HG03045 (cell line): ENCODE measurements around the gene VANGL1.
"Not testable (repeated sequence)": the region's sequence is repeated elsewhere in the genome, so short reads cannot be mapped to it uniquely, and the experiment has no call there.

Experiments
- ATAC-seq: cut with Tn5 transposase; IDR thresholded peaks from one replicate; pipeline ENCODE4 v1.9.1; 2021; ENCODE audit warnings: mild to moderate bottlenecking, moderate library complexity; ENCODE audit not compliant: unreplicated experiment

The VANGL1 gene

DNA sequence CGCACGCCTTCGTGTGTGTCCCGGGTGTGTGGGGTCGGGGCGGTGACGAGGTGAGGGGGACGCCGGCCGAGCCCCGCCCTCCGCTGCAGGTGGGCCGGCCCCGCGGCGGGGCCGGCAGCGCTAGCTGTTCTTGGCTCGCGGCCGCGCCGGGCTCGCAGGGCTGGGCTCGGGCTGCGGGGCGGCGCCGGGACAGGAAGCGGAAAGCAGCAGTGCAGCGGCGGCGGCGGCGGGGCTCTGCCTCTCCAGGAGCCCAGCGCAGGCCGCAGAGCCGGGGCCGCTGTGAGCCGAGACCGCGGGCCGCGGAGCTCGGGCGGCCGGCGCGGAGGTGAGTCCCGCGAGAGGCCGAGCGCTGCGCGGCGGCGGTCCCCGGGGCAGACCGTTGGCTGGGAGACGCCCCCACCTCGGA, at the start of gene VANGL1:
Gene VANGL1, plus strand, starts transcription at position 209 of the 406 bp plus-strand sequence. CDS start 9,444 bp downstream, outside the sequence.
- peak; percentile 64 for ATAC-seq

DNA sequence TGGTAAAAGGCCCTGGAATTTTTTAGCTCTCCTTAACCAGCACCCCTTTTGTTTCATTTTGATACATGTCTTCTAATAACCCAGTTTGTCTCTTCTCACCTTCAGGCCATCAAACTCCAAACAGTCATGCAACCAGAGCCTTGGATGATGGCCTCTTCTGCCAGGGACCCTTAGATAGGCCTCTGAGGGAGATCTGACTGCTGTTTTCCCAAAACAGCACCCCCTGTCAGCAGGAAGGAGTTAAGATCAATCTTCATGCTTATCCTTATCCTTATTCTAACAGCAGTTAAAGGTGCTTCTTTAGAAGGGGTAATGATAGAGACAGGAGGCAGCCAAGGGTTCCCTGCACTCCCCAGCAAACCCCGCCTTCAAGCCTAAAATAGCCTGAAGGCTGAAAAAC, 49.5 kb upstream of the VANGL1 start:
- no peak for ATAC-seq

DNA sequence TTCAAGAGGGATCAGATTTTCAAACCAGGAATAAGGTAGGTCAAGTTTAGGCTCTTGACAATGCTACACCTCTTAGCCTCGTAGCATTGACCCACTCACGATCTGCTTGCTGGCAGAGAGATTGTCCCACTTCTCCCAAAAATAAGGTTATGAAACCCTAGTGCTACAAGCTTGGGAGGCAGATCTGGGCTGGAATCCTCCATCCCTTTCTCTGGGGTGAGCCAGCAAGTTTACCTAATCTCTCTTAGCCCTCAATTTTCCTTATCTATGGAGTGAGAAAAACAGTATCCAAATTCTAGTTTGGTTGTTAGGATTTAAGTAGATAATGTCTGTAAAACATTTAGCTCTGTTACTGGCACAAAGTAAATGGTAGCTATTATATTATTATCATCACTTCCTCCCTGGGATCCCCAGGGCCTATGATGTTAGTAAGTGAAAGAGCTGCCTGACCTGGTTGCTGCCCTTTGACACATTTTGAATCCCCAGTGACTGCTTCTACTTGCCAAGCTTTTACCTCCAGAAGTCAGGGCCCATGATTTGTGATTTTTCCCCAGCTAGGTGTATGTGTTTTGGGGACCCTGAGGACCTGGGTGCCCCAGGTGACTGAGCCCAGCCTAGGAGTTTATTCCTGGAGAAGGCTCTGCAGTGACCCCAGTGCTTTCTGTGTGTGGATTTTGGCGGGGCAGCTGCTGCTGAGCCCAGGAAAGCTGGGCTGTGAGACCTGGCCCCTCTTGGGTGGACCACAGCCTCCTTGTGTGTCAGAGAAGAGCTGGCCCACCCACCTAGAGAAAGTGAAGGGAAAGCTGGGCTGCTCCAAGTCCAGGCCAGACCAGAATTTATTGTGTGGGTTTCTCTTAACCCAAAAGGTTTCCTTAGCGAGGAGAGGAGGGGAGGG, 48.2 kb upstream of the VANGL1 start:
- no peak for ATAC-seq

DNA sequence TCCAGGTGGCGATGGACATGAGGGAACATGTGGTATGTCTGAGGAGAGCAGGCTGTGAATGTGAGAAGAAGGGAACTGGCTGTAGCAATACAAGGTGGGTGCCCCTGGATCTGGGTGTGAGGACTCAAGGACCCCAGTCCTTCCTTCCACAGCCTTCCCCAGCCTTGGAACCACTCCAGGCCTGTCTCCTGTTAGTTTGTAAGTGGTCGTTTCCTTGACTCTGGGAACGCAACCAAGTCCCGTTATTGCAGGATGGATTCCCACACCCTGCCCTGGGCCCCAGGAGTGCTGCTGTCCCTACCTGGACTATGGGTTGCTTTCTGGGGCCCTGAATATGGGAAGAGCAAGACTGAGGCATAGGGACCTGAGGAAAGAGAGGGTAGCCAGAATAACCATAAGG, 47.2 kb upstream of the VANGL1 start:
- no peak for ATAC-seq

DNA sequence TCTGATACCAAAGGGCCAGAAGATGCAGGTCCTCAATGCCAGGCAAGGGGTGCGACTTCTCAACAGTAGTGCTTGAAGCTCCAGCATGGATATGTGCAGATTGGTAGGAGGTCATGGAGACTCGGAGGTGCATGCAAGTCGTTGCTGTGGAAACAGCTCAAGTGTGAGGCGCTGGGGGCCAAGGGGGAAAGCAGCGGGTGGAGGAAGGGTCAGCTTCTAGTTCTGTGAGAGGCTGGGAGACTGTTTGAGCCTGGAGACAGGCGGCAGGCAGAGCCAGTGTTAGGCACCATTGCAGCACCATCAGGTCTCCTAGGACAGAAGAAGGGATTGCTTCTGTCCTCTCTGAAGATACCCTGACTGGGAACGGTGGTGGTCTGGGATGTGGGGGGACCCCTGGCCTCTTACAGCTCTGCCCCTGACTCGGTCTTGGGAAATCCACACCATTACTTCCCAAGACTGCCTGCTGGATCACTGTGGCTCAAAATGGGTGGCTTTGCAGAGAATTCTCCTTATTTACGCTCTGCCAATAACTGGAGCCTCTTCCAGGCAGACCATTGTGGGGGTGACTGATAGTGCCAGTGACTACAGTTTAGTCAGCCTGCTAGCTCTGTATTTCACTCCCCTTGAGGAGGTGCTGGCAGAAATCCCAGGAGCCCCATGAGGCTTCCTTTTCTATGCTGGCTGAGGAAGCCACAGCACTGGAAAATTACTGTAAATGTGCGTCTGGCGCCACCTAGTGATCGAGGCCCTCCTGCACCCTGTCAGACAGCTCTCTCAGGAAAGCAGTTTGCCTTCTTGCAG, 46.3 kb upstream of the VANGL1 start:
- no peak for ATAC-seq

DNA sequence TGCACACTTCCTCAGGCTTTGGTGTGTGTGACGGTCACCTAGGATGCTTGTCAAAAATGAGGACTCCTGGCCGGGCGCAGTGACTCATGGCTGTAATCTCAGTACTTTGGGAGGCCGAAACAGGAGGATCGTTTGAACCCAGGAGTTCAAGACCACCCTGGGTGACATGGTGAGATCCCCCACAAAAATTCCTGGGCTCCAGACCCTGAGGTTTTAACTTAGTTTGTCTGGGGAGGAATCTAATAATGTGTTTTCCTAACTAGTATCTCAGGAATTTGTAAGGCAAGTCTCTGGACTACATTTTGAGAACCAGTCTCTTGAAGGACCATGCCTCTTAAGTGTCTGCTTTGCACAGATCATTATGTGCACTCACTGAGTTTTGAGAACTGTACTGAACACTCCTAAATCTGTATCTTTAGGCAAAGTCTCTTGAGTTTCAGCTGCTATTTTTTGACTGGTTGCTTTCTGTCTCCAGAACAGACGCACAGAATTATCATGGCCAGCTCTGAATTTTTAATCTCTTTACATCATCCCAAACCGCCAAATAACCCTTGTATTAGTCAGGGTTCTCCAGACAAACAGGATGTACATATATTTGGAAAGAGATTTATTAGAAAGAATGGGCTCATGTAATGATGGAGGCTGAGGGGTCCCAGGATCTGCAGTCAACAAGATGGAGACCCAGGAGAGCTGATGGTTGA, 45.5 kb upstream of the VANGL1 start:
- no peak for ATAC-seq

DNA sequence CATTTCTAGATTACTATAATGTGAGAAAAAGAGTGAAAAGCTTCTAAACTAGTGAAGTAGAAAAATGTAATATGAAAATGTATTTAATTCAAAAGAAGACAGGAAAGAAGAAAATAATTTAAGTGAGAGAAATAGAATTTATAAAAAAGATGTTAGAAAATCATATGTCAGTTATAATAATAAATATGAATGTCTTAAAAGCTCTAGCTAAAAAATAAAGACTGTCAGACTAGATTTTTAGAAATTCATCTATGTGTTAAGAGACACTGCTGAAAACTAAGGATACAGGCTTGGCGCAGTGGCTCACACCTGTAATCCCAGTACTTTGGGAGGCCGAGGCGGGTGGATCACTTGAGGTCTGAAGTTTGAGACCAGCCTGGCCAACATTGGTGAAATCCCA, 37.3 kb upstream of the VANGL1 start:
- no peak for ATAC-seq

DNA sequence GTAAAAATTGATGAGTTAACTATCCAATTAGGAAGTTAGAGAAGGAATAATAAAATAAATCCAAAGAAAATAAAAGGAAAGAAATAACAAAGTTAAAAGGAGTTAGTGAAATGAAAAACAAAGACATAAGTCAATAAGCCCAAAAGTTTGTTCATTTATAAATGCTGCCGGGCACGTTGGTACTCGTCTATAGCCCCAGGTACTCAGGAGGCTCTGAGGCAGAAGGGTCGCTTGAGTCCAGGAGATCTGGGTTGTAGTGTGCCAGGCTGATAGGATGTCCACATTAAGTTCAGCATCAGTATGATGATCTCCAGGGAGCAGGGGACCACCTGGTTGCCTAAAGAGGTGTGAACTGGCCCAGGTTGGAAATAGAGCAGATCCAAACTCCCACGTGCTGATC, 35.5 kb upstream of the VANGL1 start:
- no peak for ATAC-seq

DNA sequence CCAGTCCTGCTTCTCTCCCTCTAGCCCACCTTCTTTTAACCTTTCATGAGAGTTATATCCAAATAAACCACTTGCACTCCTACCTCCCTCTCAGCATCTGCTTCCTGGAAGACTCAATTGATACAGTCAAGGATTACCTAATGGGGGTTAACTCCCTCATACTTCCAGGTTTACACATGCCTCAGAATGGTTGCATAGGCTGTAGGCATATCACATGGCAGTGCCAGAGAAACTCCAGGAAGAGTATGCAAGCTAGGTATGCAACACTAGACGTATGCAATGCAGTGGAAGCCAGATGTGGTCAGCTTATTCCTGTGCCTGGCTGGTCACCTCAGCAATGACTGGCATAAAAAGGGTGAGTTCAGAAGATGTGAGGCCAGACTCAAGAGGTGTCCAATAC, 32.7 kb upstream of the VANGL1 start:
- no peak for ATAC-seq

DNA sequence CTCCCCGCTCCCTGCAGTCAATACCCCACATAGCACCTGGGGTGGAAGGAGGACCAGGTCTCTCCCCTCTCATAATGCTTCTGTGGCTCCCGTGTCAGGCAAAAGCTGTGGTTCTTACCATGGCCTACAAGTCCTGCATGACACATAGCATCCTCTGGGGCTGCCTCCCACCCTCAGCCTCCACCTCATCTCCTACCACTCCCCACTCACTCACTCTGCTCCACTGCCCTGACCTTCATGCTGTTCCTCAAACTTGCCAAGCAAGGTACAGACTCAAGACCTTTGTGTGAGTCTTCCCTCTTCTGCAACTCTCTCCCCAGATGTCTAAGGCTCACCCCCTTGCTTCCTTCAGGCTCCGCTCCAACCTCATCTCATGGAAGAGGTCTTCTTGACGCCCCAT, 28.0 kb upstream of the VANGL1 start:
- ATAC-seq, result no peak

DNA sequence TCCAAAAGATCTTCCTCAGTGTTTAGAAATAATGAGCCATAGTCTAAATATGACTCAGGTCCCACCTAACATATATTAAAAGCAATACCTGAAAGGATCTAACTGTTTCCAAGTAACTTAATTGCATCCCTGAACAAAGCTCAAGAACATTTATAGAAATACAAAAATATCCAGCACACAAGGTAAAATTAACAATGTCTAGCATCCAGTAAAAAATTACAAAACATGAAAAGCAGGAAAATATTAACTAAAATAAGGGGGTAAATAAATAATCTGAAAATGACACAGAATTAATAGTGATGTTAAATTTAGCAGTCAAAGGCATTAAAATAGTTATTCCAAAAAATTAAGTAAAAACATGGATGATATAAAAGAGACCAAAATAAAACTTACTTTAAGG, 21.3 kb upstream of the VANGL1 start:
- no peak for ATAC-seq

DNA sequence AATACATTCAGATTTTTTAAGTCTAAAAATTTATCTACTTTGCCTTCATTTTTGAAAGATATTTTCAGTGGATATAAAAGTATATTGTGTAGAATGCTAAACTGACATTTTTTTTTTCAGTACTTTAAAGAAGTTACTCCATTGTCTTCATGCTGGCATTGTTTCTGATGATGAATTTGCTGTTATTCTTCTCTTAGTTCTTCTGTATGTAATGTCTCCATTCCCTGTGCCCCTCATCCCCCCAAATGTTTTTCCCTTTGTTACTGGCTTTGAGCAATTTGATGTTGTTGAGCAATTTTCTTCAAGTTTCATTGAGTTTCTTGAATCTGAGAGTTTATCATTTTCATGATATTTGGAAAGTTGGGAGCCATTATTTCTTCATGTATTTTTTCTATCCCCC, 20.8 kb upstream of the VANGL1 start:
- ATAC-seq, result no peak

DNA sequence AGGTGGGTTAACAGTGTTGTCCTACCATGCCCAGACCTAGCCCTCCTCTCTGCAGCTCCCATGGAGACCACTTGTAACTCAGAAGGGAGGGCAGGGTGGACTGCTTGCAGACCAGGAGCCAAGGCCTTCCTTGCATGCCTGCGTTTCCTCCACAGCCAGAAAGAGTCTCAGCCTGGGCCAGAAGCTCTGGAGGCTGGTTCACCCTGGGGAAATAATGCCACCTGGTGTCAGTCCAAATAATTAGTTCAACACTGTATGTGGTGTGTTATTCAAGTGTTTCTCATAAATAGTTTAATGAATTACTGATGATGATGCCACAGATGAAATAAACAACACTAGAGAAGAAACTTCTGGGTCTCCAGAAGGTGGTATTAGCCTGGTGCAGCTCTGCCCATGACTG, 16.9 kb upstream of the VANGL1 start:
- no peak for ATAC-seq

DNA sequence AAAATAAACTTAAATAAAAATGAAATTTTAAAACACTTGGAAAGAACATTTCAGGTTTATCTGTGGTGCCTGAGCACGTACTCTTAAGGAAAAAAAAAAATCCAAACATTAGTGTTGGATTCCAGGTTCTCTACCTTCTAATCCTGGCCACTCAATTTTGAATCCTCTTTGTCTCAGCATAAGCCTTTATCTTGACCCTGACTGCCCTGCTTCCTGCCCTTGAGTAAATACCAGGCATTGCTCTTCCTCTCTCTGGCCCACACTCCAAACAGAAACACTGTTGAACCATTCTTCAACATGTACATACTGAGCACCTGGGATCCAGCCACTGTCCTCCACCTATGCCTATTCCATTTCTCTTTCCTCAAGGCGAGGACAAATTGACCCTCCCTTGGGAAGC, 11.4 kb upstream of the VANGL1 start:
- ATAC-seq, result no peak

DNA sequence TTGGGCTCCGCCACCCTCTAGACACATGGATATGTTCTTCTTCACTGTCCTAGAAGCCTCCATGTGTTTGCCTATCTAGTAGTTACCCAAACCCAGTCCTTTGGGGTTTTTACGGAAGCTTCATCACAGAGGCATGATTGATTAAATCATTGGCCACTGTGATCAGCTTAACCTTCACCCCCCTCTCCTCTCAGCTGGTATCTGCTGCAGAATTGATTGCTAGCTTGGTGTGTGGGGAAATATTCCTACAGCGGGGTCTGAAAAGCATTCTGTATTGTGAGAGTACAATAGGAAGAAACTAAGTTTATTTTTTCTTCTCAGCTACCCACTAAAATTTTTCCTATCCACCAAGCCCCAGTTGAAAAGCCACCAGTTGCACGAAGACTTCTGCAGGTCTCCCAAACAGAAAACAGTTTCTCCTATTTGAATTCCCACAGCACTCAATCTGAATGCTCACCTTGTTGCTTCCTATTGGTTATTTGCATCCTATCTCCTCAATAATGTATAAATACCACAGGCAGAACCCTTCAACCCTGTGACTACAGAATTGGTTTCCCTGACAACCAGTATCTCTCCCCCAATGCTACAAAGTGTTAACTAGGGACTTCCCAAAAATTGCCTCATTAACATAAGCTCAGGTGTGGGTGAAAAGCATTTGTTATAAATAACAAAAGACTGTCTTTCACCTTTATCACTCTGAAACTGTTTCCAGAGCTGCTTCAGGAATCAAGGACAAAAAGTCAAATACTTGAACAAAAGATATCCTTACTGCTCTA, 9.3 kb upstream of the VANGL1 start:
- ATAC-seq, result no peak

DNA sequence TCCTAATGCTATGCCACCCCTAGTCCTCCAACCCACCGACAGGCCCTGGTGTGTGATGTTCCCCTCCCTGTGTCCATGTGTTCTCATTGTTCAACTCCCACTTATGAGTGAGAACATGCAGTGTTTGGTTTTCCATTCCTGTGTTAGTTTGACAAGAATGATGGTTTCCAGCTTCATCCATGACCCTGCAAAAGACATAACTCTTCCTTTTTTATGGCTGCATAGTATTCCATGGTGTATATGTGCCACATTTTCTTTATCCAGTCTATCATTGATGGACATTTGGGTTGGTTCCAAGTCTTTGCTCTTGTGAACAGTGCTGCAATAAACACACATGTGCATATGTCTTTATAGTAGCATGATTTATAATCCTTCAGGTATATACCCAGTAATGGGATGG, 8.2 kb upstream of the VANGL1 start:
- not testable (repeated sequence) for ATAC-seq

DNA sequence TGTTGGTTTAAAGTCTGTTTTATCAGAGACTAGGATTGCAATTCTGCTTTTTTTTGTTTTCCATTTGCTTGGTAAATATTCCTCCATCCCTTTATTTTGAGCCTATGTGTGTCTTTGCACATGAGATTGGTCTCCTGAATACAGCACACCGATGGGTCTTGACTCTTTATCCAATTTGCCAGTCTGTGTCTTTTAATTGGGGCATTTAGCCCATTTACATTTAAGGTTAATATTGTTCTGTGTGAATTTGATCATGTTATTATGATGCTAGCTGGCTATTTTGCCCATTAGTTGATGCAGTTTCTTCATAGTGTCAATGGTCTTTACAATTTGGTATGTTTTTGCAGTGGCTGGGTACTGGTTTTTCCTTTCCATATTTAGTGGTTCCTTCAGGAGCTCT, 4.5 kb upstream of the VANGL1 start:
- ATAC-seq, result not testable (repeated sequence)

DNA sequence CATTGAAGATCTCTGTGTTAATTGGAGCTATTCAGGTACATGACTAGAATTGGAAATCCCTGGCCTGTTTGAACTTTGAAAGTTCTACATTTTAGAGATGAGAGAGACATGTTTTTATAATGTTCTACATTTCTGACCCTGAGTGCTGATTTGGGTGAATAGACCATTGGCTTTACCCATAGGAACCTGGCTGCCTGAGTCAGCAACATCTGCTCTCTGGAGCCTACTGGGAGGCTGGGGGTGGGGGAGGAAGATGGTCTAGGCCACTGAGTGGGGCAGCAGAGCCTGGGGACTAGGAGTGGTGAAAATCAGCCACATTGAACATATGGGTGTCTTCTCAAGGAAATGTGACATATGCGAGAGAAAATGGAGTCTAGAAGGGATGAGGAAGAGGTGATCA, 1.4 kb upstream of the VANGL1 start:
- no peak for ATAC-seq

DNA sequence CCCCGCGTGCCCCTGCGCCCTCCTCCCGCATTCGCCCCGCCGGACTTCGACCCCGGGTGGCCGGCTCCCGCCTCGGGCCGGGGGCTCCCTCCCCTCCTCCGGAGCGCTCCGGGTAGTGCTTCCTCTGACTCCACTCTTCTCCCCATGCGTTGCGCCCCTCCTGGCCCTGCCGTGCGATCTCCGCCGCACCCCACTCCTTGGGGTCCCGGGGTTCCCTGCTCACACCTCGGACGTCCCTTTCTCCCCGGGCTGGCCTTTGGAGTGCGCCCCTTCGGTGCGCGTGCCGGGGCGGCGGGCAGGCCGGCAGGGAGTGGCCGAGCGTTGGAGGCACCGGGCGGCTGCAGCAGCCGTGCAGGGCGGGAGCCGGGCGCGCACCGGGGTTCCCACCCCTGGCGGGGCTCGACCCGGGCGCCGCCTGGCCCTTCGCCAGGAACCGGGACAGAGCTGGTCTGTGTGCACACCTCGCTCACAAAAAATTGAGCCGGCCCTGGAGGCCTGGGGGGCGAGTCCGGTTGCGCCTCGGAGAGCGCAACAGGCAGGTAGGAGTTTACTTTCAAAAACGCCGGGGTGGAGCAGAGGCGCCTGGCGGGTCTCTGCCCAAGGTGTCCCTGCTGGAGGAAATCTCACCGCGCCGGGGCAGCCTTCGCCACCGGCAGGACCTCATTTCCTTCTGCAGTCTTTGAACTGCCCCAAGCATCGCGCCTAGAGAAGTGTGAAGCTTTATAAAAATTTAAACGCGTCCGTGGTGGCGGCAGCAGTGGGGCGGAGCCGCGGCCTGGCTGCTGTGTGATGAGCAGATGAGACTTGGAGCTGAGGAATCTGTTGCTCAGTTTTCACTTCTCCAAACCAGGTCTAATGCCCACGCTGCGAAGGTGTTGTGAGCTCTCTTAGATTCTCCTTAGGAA, 650 bp downstream of the VANGL1 start:
- ATAC-seq, result peak; percentile 75

DNA sequence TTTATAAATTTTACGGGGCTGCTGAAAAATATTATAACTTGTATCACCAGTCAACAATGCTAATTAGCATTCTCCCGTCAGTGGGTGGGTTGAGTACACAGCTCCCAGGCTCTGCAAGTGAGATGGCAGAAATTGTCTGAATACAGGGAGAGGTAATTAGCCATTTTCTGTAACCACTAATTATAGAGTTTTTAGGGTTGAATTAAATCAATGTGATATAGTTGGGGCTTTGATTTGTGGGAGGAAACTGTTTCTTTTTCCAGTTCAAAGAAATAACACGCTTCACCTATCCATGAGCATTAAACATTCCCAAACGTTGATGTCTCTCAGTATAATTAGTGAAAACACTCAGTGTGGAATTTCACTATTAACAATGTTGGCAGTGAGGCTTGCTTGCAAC, 1.5 kb downstream of the VANGL1 start:
- ATAC-seq, result no peak
